PFSK-1 (cell line): ENCODE measurements around the gene EIF4B.

Source experiments
- POLR2AphosphoS5 ChIP-seq: IDR thresholded peaks from 2 replicates; pipeline ENCODE4 v1.6.1; 2012; ENCODE audit warnings: low read depth, mild to moderate bottlenecking, control low read depth, low read length, moderate library complexity
- REST ChIP-seq, 2 experiments: IDR thresholded peaks; 2 replicates each; pipeline versions ENCODE4 v1.6.1 to v1.8.0; 2011 to 2012; ENCODE audit warnings: low read depth in 2 of 2, low read length in 2 of 2, control low read depth in 1 of 2, inconsistent platforms in 1 of 2, mild to moderate bottlenecking in 1 of 2, moderate library complexity in 1 of 2; ENCODE audit not compliant: insufficient read depth in 1 of 2
- SIN3A ChIP-seq: IDR thresholded peaks from 2 replicates; pipeline ENCODE4 v1.6.1; 2012; ENCODE audit warnings: mild to moderate bottlenecking, low read length, moderate library complexity, borderline replicate concordance; ENCODE audit not compliant: insufficient read depth
- TAF1 ChIP-seq: IDR thresholded peaks from 2 replicates; pipeline ENCODE4 v1.6.1; 2012; ENCODE audit warnings: low read length, control low read depth, borderline replicate concordance; ENCODE audit not compliant: insufficient read depth

GRCh38 chr12:52980650-52981423 lies 25.4 kb upstream of the EIF4B start:
- TF ChIP-seq POLR2AphosphoS5 = no peak
- no peak for TF ChIP-seq SIN3A
- no peak for TF ChIP-seq REST (IDR thresholded peaks at IDR 0.05; ENCODE audit: insufficient read depth in 1 of 2, low read depth in 2 of 2, low read length in 2 of 2)
- TF ChIP-seq TAF1 = no peak
